IPS-15b (cell line): ENCODE data around the gene RBM5.

Source experiments
- H3K27me3 ChIP-seq: one replicate; pipeline ENCODE4 v1.6.1; 2013; ENCODE audit warnings: low read length; ENCODE audit not compliant: control insufficient read depth, insufficient read depth
- H3K36me3 ChIP-seq: one replicate; pipeline ENCODE4 v1.6.1; 2013; ENCODE audit warnings: low read length; ENCODE audit not compliant: control insufficient read depth, insufficient read depth
- H3K4me1 ChIP-seq: one replicate; pipeline ENCODE4 v1.6.1; 2013; ENCODE audit warnings: mild to moderate bottlenecking, low read length; ENCODE audit not compliant: control insufficient read depth, insufficient read depth
- H3K4me3 ChIP-seq: one replicate; pipeline ENCODE4 v1.5.1; 2013; ENCODE audit warnings: low read depth, low read length
- H3K9ac ChIP-seq: one replicate; pipeline ENCODE4 v1.6.1; 2013; ENCODE audit warnings: low read depth, mild to moderate bottlenecking, low read length
- H3K9me3 ChIP-seq: one replicate; pipeline ENCODE4 v1.6.1; 2013; ENCODE audit warnings: mild to moderate bottlenecking, low read length; ENCODE audit not compliant: control insufficient read depth, insufficient read depth

RBM5 gene

DNA sequence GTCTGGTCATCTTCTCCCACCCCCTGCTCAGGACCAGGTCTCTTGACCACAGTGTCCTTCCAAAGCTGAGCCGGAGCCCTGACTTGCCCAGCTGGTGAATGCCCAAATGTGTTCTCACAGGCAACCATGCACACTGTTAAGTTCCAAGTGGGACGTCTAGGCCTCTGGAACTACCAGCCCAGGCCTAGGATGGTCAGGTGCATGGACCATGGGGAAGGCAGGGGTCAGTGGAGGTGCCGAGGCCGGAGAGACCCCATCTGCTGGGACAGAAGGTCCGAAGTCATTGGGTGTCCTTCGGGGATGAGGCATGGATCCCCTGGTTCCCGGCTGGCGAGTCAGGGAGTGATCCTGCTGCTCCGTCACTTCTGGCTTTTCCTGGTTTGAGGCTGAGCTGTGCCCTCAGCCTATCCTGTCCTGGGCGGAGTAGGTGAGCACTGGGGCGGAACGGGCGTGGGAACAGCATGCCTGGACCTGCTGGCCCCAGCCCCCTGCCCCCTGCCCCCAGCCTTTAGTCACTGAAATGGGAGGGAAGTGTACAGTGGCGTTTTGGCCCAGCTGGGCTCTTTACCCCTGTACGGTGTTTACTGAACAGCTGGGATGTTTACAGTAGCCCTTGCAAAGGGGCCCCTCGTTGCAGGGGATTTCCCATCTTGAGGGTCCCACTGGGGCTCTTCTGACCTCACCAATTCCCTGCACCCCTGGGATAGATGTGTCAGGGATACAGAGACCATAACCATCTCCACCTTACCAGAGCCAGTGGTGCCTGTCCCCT lies 78.5 kb downstream of the RBM5 start:
- peaks cover 33% of the 10 kb centered on the region for H3K36me3 ChIP-seq
- H3K9me3 ChIP-seq = no peaks in the 10 kb centered on the region
- H3K4me3 ChIP-seq = no peak overlapping the region
- H3K4me1 ChIP-seq = peaks cover 15% of the 10 kb centered on the region
- peak overlapping the region; percentile 37 for H3K9ac ChIP-seq
- no peaks in the 10 kb centered on the region for H3K27me3 ChIP-seq

DNA sequence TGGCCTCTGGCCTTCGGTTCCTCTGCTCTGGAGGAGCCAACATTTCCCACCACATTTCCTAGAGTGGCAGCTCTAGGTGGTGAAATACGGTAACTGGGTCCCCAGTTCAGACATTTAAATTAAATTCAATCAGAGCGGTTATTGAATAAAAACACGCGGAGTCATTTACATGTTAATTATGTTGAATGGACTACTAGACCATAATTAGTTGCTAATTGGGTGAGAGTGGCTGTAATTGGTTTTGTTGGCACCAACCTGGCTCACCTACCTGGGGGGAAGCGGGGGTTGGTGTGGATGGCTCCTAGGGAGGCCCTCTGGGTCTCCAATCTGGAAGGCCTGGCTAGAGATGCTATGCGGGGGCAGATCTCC lies 79.1 kb downstream of the RBM5 start:
- Histone ChIP-seq H3K36me3 (peaks cover 28% of the 10 kb centered on the region), H3K4me1 (peaks cover 15% of the 10 kb centered on the region), H3K4me3 (no peak overlapping the region), H3K9ac (no peak overlapping the region), H3K27me3 (no peaks in the 10 kb centered on the region), H3K9me3 (no peaks in the 10 kb centered on the region)

DNA sequence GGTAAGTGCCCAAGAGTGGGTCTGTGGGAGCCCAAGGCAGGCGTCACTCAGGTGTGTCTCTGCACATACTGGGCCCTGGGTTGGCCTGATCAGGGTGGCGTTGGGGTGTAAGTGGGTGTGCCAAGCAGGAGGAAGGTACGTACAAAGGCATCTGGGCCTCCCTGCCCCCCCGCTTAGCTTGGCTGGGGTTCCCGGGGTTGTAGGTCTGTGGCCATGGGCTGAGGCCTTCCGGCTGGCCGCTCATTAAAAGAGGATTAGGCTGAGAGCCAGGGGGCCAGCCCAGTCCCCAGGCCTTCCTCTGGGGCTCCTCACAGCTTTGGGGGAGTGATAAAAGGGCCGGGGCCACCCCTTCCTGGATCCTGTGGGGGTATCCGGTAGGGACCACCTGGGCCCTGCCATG lies 79.7 kb downstream of the RBM5 start:
- Histone ChIP-seq H3K4me3 (no peak overlapping the region), H3K36me3 (peaks cover 22% of the 10 kb centered on the region)

More for the DNA sequence above, 79.7 kb downstream of the RBM5 start:
- Histone ChIP-seq H3K27me3 (no peaks in the 10 kb centered on the region), H3K4me1 (peaks cover 15% of the 10 kb centered on the region), H3K9me3 (no peaks in the 10 kb centered on the region), H3K9ac (no peak overlapping the region)
